Measurements from ENCODE around the gene IFT20. TPM values are rescaled to one million over a fixed set of nuclear protein-coding genes. Genes with fewer than 3 reads are reported as not detected.

Gene IFT20
- total RNA-seq, 1 donor from 2014 or later: 33.2 TPM

DNA sequence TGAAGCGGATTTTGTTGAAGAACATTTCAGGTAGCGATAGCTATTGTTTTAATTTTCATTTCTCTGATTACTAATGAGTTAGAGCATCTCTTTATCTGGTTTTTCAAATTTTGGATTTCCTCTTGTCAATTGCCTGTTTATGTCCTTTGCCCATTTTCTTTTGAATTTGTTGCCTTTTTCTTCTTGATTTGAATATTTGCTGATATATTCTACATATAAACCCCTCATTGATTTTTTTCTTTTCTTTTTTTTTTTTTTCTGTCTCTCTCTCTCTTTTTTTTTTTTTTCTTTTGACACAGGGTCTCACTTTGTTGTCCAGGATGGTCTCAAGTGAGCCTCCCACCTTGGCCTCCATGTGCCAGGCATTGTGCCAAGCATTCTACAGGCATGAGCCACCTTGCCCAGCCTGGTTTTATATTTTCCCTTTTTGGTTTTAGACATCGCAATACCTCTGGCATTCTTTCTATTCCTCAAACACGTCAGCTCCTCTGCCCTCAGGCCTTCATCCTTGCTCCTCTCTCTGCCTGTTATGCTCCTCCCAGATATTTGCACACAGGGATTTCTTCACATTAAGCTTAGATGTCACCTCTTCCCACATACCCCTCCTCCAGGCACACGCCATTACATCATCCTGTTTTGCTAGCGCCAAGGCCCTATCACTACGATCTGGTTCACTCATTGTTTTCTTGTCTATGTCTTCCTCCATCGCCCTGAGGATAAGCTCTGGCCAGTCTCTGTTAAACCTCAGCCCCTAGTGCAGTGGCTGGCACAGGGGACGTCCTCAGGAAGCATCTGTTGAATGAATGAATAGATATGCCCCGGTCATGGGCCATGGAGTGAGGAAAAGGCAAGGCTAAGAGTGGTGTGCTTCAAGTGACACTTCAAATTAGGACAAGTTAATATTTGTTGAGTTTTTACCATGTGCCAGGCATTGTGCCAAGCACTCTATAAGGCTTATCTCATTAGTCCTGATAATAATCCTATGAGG is 44.8 kb upstream of the IFT20 start:
- Histone ChIP-seq H3K27me3 (ENCODE audit: low read depth) (no peaks in the 10 kb centered on the region), H3K27ac (peak overlapping the region; percentile 44), H3K36me3 (no peaks in the 10 kb centered on the region), H3K9me3 (no peaks in the 10 kb centered on the region), H3K4me3 (no peak overlapping the region), H3K4me1 (peaks cover 25% of the 10 kb centered on the region)
- ATAC-seq (peak; percentile 29 to 65), DNase-seq (no peak)
- intact Hi-C loops (cut with DNase I): no loop called here
- TF ChIP-seq, protein P1, sequence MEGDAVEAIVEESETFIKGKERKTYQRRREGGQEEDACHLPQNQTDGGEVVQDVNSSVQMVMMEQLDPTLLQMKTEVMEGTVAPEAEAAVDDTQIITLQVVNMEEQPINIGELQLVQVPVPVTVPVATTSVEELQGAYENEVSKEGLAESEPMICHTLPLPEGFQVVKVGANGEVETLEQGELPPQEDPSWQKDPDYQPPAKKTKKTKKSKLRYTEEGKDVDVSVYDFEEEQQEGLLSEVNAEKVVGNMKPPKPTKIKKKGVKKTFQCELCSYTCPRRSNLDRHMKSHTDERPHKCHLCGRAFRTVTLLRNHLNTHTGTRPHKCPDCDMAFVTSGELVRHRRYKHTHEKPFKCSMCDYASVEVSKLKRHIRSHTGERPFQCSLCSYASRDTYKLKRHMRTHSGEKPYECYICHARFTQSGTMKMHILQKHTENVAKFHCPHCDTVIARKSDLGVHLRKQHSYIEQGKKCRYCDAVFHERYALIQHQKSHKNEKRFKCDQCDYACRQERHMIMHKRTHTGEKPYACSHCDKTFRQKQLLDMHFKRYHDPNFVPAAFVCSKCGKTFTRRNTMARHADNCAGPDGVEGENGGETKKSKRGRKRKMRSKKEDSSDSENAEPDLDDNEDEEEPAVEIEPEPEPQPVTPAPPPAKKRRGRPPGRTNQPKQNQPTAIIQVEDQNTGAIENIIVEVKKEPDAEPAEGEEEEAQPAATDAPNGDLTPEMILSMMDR (IDR thresholded peaks at IDR 0.05): no peak

DNA sequence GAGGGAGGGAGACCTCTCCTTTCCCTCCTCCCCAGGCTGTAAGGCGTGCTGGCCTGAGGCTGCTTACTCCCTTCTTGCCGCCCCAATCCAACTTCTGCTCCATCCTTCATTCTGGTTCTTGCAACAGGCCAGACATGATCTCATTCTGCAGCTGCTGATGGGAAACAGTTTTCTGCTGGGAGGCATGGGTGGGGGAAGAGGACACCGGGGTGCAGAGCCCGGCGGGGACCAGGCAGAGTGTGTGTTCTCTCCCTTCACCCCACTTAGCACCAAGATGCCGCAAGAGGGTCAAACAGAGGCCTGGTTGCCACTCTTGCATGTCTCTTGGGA is 37.6 kb upstream of the IFT20 start:
- TF ChIP-seq, protein P1 (IDR thresholded peaks at IDR 0.05): no peak
- no peaks in the 10 kb centered on the region for H3K9me3 ChIP-seq
- H3K36me3 ChIP-seq: no peaks in the 10 kb centered on the region
- no peak overlapping the region for H3K27ac ChIP-seq
- H3K4me3 ChIP-seq: peak overlapping the region; percentile 52
- no peak for ATAC-seq
- H3K27me3 ChIP-seq (ENCODE audit: low read depth): peaks cover 4% of the 10 kb centered on the region
- H3K4me1 ChIP-seq: peaks cover 36% of the 10 kb centered on the region
- no peak for DNase-seq
- intact Hi-C loops (cut with DNase I): no loop called here

DNA sequence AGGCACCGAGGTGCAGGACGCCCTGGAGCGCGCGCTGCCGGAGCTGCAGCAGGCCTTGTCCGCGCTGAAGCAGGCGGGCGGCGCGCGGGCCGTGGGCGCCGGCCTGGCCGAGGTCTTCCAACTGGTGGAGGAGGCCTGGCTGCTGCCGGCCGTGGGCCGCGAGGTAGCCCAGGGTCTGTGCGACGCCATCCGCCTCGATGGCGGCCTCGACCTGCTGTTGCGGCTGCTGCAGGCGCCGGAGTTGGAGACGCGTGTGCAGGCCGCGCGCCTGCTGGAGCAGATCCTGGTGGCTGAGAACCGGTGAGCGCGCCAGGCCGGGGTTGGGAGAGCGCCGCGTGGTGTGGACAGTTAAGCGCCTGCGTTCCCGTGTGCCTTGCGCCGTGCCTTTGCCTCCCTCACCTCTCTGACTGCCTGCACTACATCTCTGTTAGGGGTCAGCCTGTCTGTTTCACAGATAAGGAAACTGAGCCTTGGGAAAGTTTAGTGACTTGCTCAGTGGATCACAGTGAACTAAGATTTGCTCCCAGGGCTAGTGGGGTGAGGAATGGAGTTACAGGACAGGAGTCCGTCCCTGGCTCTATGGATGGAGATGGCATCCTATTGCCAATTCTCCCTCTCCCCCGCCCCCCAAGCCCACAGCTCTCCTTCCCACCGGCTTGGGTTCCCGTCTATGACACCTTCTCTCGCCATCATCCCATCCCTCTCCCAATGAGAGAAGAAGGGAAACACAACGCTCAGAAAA is 37.1 kb upstream of the IFT20 start:
- intact Hi-C loops (cut with DNase I): no loop called here
- Histone ChIP-seq H3K9me3 (no peaks in the 10 kb centered on the region), H3K27ac (peak overlapping the region; percentile 50), H3K4me3 (peak overlapping the region; percentile 52), H3K36me3 (no peaks in the 10 kb centered on the region), H3K4me1 (peaks cover 36% of the 10 kb centered on the region), H3K27me3 (ENCODE audit: low read depth) (peaks cover 4% of the 10 kb centered on the region)
- ATAC-seq (peak; percentile 23 to 24), DNase-seq (no peak)
- TF ChIP-seq, protein P1 (IDR thresholded peaks at IDR 0.05): no peak

DNA sequence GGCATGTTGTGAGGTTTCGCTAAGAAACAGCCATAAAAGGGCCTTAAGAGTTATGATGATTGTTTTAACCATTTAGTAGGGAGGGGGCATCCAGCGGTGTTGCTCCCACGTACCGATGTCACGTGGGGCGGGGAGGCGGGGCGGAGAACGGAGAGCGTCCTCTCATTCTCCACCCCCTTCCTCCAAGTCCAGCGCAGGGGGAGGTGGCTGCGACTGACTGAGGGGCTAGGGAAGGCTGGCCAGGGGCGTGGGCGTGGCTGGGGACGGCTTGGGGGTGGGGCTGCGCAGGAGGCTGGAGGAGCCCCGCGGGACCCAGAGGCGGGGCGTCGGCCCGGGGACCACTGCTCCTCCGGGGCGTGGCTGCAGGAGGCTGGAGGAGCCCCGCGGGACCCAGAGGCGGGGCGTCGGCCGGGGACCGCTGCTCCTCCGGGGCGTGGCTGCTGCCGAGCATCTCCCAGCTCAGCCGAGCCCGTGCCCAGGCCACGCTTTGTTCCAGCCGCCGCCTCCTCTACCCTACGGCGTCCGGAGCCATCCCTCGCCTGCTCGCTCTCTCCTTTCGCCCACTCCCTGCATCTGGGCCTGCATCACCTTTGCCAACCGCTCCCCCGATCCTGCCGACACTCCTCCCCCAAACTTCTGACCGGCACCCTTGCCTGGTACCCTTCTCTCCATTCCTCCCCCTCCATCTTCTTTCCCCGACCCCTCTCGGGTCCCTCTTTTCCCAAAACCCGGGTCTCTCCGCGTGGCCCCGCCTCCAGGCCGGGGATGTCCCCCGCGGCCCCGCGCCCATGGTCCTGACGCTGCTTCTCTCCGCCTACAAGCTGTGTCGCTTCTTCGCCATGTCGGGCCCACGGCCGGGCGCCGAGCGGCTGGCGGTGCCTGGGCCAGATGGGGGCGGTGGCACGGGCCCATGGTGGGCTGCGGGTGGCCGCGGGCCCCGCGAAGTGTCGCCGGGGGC is 36.3 kb upstream of the IFT20 start, which contains the start of gene SARM1:
Gene SARM1 (plus strand): TSS at position 450 of the 958 bp plus-strand sequence. CDS start 339 bp downstream, at position 789.
- intact Hi-C loops (cut with DNase I): no loop called here
- TF ChIP-seq, protein P1 (IDR thresholded peaks at IDR 0.05): no peak
- H3K36me3 ChIP-seq: no peaks in the 10 kb centered on the region
- peak within 1 kb of the TSS; percentile 50 for H3K27ac ChIP-seq
- DNase-seq (peak; percentile 82), ATAC-seq (peak; percentile 86 to 88)
- peaks cover 36% of the 10 kb centered on the region for H3K4me1 ChIP-seq
- peak within 1 kb of the TSS; percentile 52 for H3K4me3 ChIP-seq
- no peaks in the 10 kb centered on the region for H3K9me3 ChIP-seq
- H3K27me3 ChIP-seq (ENCODE audit: low read depth): peaks cover 4% of the 10 kb centered on the region

DNA sequence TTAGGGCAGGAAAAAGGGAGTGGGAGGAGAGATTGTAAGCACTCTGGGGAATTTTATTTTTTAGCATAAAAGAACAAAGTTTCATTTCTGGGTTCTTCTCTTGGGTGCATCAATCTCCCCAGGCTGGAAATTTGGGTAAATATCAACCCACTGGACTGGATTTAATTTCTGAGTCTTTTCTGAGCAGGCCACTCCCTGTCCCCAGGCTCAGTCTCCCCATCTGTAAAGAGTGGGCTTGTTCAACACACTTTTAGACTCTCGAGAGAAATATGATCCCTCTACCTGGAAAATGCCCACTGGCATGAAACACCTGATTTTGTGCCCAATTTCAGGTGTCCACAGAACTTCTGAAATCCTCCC is 35.5 kb upstream of the IFT20 start:
- Histone ChIP-seq H3K9me3 (no peaks in the 10 kb centered on the region), H3K27me3 (ENCODE audit: low read depth) (peaks cover 4% of the 10 kb centered on the region), H3K4me3 (peak overlapping the region; percentile 52), H3K27ac (peak overlapping the region; percentile 50), H3K4me1 (peaks cover 36% of the 10 kb centered on the region), H3K36me3 (no peaks in the 10 kb centered on the region)
- ATAC-seq (no peak), DNase-seq (no peak)
- TF ChIP-seq, protein P1 (IDR thresholded peaks at IDR 0.05): no peak
- intact Hi-C loops (cut with DNase I): no loop called here

All from lower lobe of right lung (tissue), 2 donors.